GM21786 (cell line): ENCODE data around the gene ZNF804B.
"Not testable (repeated sequence)": the region's sequence is repeated elsewhere in the genome, so short reads cannot be mapped to it uniquely, and the experiment has no call there.

Source experiments
- ATAC-seq: cut with Tn5 transposase; IDR thresholded peaks from one replicate; pipeline ENCODE4 v1.9.1; 2021; ENCODE audit not compliant: unreplicated experiment

ZNF804B gene

GRCh38 chr7:89073776-89074175 lies 314.3 kb downstream of the ZNF804B start:
- ATAC-seq, result no peak

GRCh38 chr7:89077992-89078391 lies 318.5 kb downstream of the ZNF804B start:
- no peak for ATAC-seq

- ATAC-seq, result no peak
Observed at GRCh38 chr7:89085580-89085979, 326.1 kb downstream of the ZNF804B start.

GRCh38 chr7:89091550-89091949 lies 332.1 kb downstream of the ZNF804B start:
- ATAC-seq, result no peak

GRCh38 chr7:89094269-89094668 lies 334.8 kb downstream of the ZNF804B start:
- no peak for ATAC-seq

- no peak for ATAC-seq
Observed at GRCh38 chr7:89103564-89103963, 344.1 kb downstream of the ZNF804B start.

- no peak for ATAC-seq
Observed at GRCh38 chr7:89104748-89105685, 345.5 kb downstream of the ZNF804B start.

- ATAC-seq, result no peak
Observed at GRCh38 chr7:89123871-89124270, 364.4 kb downstream of the ZNF804B start.

- no peak for ATAC-seq
Observed at GRCh38 chr7:89129600-89130375, 370.3 kb downstream of the ZNF804B start.

GRCh38 chr7:89133357-89133756 lies 373.9 kb downstream of the ZNF804B start:
- no peak for ATAC-seq

- no peak for ATAC-seq
Observed at GRCh38 chr7:89133819-89134218, 374.3 kb downstream of the ZNF804B start.

- no peak for ATAC-seq
Observed at GRCh38 chr7:89145801-89146200, 386.3 kb downstream of the ZNF804B start.

- no peak for ATAC-seq
Observed at GRCh38 chr7:89160107-89160506, 400.6 kb downstream of the ZNF804B start.

GRCh38 chr7:89165421-89165820 lies 405.9 kb downstream of the ZNF804B start:
- no peak for ATAC-seq

GRCh38 chr7:89170628-89171027 lies 411.1 kb downstream of the ZNF804B start:
- no peak for ATAC-seq

- ATAC-seq, result no peak
Observed at GRCh38 chr7:89182116-89182515, 422.6 kb downstream of the ZNF804B start.

GRCh38 chr7:89183712-89184111 lies 424.2 kb downstream of the ZNF804B start:
- ATAC-seq, result no peak

GRCh38 chr7:89200758-89201157 lies 441.3 kb downstream of the ZNF804B start:
- no peak for ATAC-seq

GRCh38 chr7:89223900-89224395 lies 464.4 kb downstream of the ZNF804B start:
- ATAC-seq, result no peak

GRCh38 chr7:89228688-89229171 lies 469.2 kb downstream of the ZNF804B start:
- ATAC-seq, result not testable (repeated sequence)

GRCh38 chr7:89238156-89238555 lies 478.7 kb downstream of the ZNF804B start:
- no peak for ATAC-seq

GRCh38 chr7:89246196-89246595 lies 486.7 kb downstream of the ZNF804B start:
- no peak for ATAC-seq
